GM06990 (cell line): ENCODE results near the gene ZGLP1.

Experiments used
- DNase-seq: peaks from one replicate; pipeline ENCODE4 v3.0.0-alpha.2; 2011; ENCODE audit not compliant: insufficient read length; ENCODE audit errors: extremely low read depth
- H3K27me3 ChIP-seq: replicated peaks from 2 replicates; pipeline ENCODE4 v1.6.0; 2011; ENCODE audit warnings: low read length; ENCODE audit not compliant: control insufficient read depth, insufficient read depth
- H3K36me3 ChIP-seq: 2 replicates; pipeline ENCODE4 v1.5.1; 2011; ENCODE audit warnings: low read length; ENCODE audit not compliant: control insufficient read depth, insufficient read depth
- H3K4me3 ChIP-seq: replicated peaks from 2 replicates; pipeline ENCODE4 v1.5.1; 2011; ENCODE audit warnings: low read depth, mild to moderate bottlenecking, control low read depth, low read length
- CTCF ChIP-seq: IDR thresholded peaks from 2 replicates; pipeline ENCODE4 v1.5.1; 2011; ENCODE audit warnings: low read length, control low read depth, mild to moderate bottlenecking, inconsistent platforms; ENCODE audit not compliant: insufficient read depth, poor library complexity, severe bottlenecking

The ZGLP1 gene

GRCh38 chr19:10277795-10278589, 31.6 kb downstream of the ZGLP1 start:
- no peak for TF ChIP-seq CTCF
- no peaks in the 10 kb centered on the region for H3K27me3 ChIP-seq
- H3K4me3 ChIP-seq: no peak overlapping the region
- DNase-seq: no peak
- H3K36me3 ChIP-seq: peaks cover 25% of the 10 kb centered on the region

- Histone ChIP-seq H3K36me3 (peaks cover 28% of the 10 kb centered on the region), H3K4me3 (peak overlapping the region; percentile 64), H3K27me3 (no peaks in the 10 kb centered on the region)
- no peak for DNase-seq
- TF ChIP-seq CTCF: no peak
Measured at GRCh38 chr19:10274589-10274988, 35.0 kb downstream of the ZGLP1 start.

- no peak for TF ChIP-seq CTCF
- peak; percentile 72 for DNase-seq
- H3K4me3 ChIP-seq: peak overlapping the region; percentile 93
Measured at GRCh38 chr19:10271543-10272086, 38.0 kb downstream of the ZGLP1 start.

GRCh38 chr19:10270616-10271394, 38.8 kb downstream of the ZGLP1 start, which contains the start of gene ICAM1:
Gene ICAM1 (plus strand): TSS chr19:10271120. CDS start chr19:10271160, 40 bp downstream.
- H3K36me3 ChIP-seq: peaks cover 15% of the 10 kb centered on the region
- H3K27me3 ChIP-seq: no peaks in the 10 kb centered on the region
- TF ChIP-seq CTCF: peak; percentile 5
- H3K4me3 ChIP-seq: peak within 1 kb of the TSS; percentile 93
- peak; percentile 88 for DNase-seq

More at GRCh38 chr19:10271543-10272086, 38.0 kb downstream of the ZGLP1 start:
- peaks cover 15% of the 10 kb centered on the region for H3K36me3 ChIP-seq
- H3K27me3 ChIP-seq: no peaks in the 10 kb centered on the region

- TF ChIP-seq CTCF: no peak
- H3K4me3 ChIP-seq: peak overlapping the region; percentile 93
- DNase-seq: peak; percentile 88
Measured at GRCh38 chr19:10270180-10270615, 39.4 kb downstream of the ZGLP1 start.

More at GRCh38 chr19:10270180-10270615, 39.4 kb downstream of the ZGLP1 start:
- Histone ChIP-seq H3K27me3 (no peaks in the 10 kb centered on the region), H3K36me3 (peaks cover 12% of the 10 kb centered on the region)
